ENCODE results near the gene STT3A. TPM values are rescaled to one million over a fixed set of nuclear protein-coding genes. Genes with fewer than 3 reads are reported as not detected.

Gene STT3A
- total RNA-seq, 3 donors from 2014 or later (not counting 1 experiment from before 2014, with no cell fraction given), result 56.7 to 63.5 (median 62.6) TPM

GRCh38 chr11:125626288-125626950 lies 33.8 kb downstream of the STT3A start:
- H3K4me1 Mint-ChIP-seq, result peaks cover 19 to 20% of the 10 kb centered on the region in 2 donors
- intact Hi-C loops (cut with micrococcal nuclease), result loop anchor here (5.0 kb wide), 1 partner anchor 674 kb away; the partner anchor contains the start of gene CCDC15
- peak overlapping the region; percentile 98 for H3K27ac ChIP-seq (ENCODE audit: low read length)
- H3K9me3 ChIP-seq (ENCODE audit: control insufficient read depth, insufficient read depth, low read length), result no peaks in the 10 kb centered on the region
- H3K27me3 ChIP-seq (ENCODE audit: control insufficient read depth, insufficient read depth, low read length), result no peaks in the 10 kb centered on the region
- H3K4me3 ChIP-seq (ENCODE audit: low read length), result peak overlapping the region; percentile 93
- DNase-seq (peak in 1 of 2 donors; percentile 63), ATAC-seq (peak in 1 of 3 donors; percentile 45)
- peaks cover 18% of the 10 kb centered on the region for H3K4me1 ChIP-seq (ENCODE audit: control insufficient read depth, insufficient read depth, low read length)
- H3K36me3 ChIP-seq (ENCODE audit: control insufficient read depth, insufficient read depth, low read length), result peaks cover 7% of the 10 kb centered on the region
- TF ChIP-seq, protein P1, sequence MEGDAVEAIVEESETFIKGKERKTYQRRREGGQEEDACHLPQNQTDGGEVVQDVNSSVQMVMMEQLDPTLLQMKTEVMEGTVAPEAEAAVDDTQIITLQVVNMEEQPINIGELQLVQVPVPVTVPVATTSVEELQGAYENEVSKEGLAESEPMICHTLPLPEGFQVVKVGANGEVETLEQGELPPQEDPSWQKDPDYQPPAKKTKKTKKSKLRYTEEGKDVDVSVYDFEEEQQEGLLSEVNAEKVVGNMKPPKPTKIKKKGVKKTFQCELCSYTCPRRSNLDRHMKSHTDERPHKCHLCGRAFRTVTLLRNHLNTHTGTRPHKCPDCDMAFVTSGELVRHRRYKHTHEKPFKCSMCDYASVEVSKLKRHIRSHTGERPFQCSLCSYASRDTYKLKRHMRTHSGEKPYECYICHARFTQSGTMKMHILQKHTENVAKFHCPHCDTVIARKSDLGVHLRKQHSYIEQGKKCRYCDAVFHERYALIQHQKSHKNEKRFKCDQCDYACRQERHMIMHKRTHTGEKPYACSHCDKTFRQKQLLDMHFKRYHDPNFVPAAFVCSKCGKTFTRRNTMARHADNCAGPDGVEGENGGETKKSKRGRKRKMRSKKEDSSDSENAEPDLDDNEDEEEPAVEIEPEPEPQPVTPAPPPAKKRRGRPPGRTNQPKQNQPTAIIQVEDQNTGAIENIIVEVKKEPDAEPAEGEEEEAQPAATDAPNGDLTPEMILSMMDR (IDR thresholded peaks at IDR 0.05), result no peak
- peaks cover 2% of the 10 kb centered on the region for H3K36me3 Mint-ChIP-seq
- peak overlapping the region; percentile 97 for H3K4me3 Mint-ChIP-seq
- WGBS (ENCODE audit: insufficient coverage), result under 1% methylated on average over 15 of the region's 18 CpGs
- no peaks in the 10 kb centered on the region for H3K27me3 Mint-ChIP-seq (ENCODE audit: low read depth in 2 of 2)
- H3K27ac Mint-ChIP-seq, result peak overlapping the region; percentile 97 to 98
- H3K9me3 Mint-ChIP-seq, result no peaks in the 10 kb centered on the region

- no peak overlapping the region for H3K4me3 ChIP-seq (ENCODE audit: low read length)
- Mint-ChIP-seq H3K9me3 (no peaks in the 10 kb centered on the region), H3K4me3 (peak overlapping the region; percentile 97), H3K4me1 (peaks cover 19 to 20% of the 10 kb centered on the region in 2 donors), H3K27ac (peak overlapping the region; percentile 97 to 98), H3K36me3 (no peaks in the 10 kb centered on the region), H3K27me3 (ENCODE audit: low read depth in 2 of 2) (no peaks in the 10 kb centered on the region)
- intact Hi-C loops (cut with micrococcal nuclease), result loop anchor here (5.0 kb wide), 1 partner anchor 675 kb away; the partner anchor contains the start of gene CCDC15
- no peaks in the 10 kb centered on the region for H3K36me3 ChIP-seq (ENCODE audit: control insufficient read depth, insufficient read depth, low read length)
- no peaks in the 10 kb centered on the region for H3K27me3 ChIP-seq (ENCODE audit: control insufficient read depth, insufficient read depth, low read length)
- H3K9me3 ChIP-seq (ENCODE audit: control insufficient read depth, insufficient read depth, low read length), result no peaks in the 10 kb centered on the region
- TF ChIP-seq, protein P1 (IDR thresholded peaks at IDR 0.05), result no peak
- no peak for ATAC-seq
- 74% methylated on average over 6 of the region's 7 CpGs for WGBS (ENCODE audit: insufficient coverage)
- DNase-seq, result no peak
- peaks cover 18% of the 10 kb centered on the region for H3K4me1 ChIP-seq (ENCODE audit: control insufficient read depth, insufficient read depth, low read length)
- H3K27ac ChIP-seq (ENCODE audit: low read length), result no peak overlapping the region
These were observed 34.7 kb downstream of the STT3A start for GRCh38 chr11:125627236-125627910.

DNA sequence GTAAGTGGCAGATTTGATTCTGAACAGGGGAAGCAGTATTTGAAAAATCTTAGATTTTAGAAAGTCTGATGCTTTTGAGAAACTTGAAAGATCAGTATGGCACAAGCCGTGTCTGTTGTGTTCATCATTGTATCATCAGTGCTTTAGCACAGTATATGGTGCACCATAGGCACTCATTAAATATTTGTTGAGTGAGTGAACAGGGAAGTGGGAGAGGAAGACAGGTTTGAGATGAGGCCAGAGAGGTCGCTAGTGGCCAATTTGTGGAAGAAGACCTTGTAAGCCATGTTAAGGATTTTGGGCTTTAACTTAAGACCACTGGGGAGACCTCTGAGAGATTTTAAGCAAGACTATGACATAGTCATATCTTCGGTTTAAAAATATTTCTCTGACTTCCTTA lies 45.2 kb downstream of the STT3A start:
- ATAC-seq (no peak), DNase-seq (no peak)
- H3K4me3 Mint-ChIP-seq, result no peak overlapping the region
- TF ChIP-seq, protein P1 (IDR thresholded peaks at IDR 0.05), result no peak
- intact Hi-C loops (cut with micrococcal nuclease), result no loop called here
- H3K9me3 Mint-ChIP-seq, result no peaks in the 10 kb centered on the region
- H3K4me1 Mint-ChIP-seq, result no peaks in the 10 kb centered on the region
- no peaks in the 10 kb centered on the region for H3K36me3 ChIP-seq (ENCODE audit: control insufficient read depth, insufficient read depth, low read length)
- no peaks in the 10 kb centered on the region for H3K4me1 ChIP-seq (ENCODE audit: control insufficient read depth, insufficient read depth, low read length)
- H3K9me3 ChIP-seq (ENCODE audit: control insufficient read depth, insufficient read depth, low read length), result no peaks in the 10 kb centered on the region
- H3K27ac ChIP-seq (ENCODE audit: low read length), result no peak overlapping the region
- H3K4me3 ChIP-seq (ENCODE audit: low read length), result no peak overlapping the region
- no peaks in the 10 kb centered on the region for H3K36me3 Mint-ChIP-seq
- H3K27me3 Mint-ChIP-seq (ENCODE audit: low read depth in 2 of 2), result no peaks in the 10 kb centered on the region
- no peaks in the 10 kb centered on the region for H3K27me3 ChIP-seq (ENCODE audit: control insufficient read depth, insufficient read depth, low read length)
- H3K27ac Mint-ChIP-seq, result no peak overlapping the region
- 94% methylated on average over 2 of the region's 3 CpGs for WGBS (ENCODE audit: insufficient coverage)

Measured in natural killer cell (primary cell).